Thymus (tissue), 11 donors: ENCODE data around the gene MDGA2. TPM values are rescaled to one million over a fixed set of nuclear protein-coding genes. Genes with fewer than 3 reads are reported as not detected.

Source experiments
- DNase-seq, 9 donors: peaks; one replicate each; pipeline ENCODE4 v3.0.0-alpha.2; 2013; ENCODE audit warnings: low spot score in 9 of 9, low read depth in 6 of 9, missing footprints in 1 of 9
- H3K27ac ChIP-seq, 2 donors: one replicate each; pipeline ENCODE4 v1.5.1; 2013; ENCODE audit warnings: control low read depth in 1 of 2, low read depth in 1 of 2, low read length in 1 of 2, mild to moderate bottlenecking in 1 of 2, moderate library complexity in 1 of 2
- H3K27me3 ChIP-seq, 2 donors: one replicate each; pipeline ENCODE4 v1.5.1; 2013; ENCODE audit warnings: low read length in 1 of 2; ENCODE audit not compliant: control insufficient read depth in 2 of 2, insufficient read depth in 1 of 2
- H3K36me3 ChIP-seq, 2 donors: one replicate each; pipeline ENCODE4 v1.5.1; 2013; ENCODE audit warnings: low read length in 1 of 2, mild to moderate bottlenecking in 1 of 2, moderate library complexity in 1 of 2; ENCODE audit not compliant: control insufficient read depth in 2 of 2, insufficient read depth in 2 of 2
- H3K4me1 ChIP-seq, 2 donors: one replicate each; pipeline ENCODE4 v1.5.1; 2013; ENCODE audit warnings: low read length in 2 of 2; ENCODE audit not compliant: control insufficient read depth in 2 of 2, insufficient read depth in 2 of 2
- H3K4me3 ChIP-seq, 2 donors: one replicate each; pipeline ENCODE4 v1.5.1; 2013; ENCODE audit warnings: low read length in 2 of 2, control low read depth in 1 of 2, mild to moderate bottlenecking in 1 of 2
- H3K9me3 ChIP-seq, 2 donors: one replicate each; pipeline ENCODE4 v1.5.1; 2013; ENCODE audit warnings: low read length in 1 of 2, mild to moderate bottlenecking in 1 of 2; ENCODE audit not compliant: control insufficient read depth in 2 of 2, insufficient read depth in 1 of 2
- WGBS: extraction: QIAGEN DNeasy Blood & Tissue Kit; methylation state at CpG from one replicate; pipeline ENCODE4 v1.1.7; 2013; 5-methylcytosine and 5-hydroxymethylcytosine counted together
- polyA plus RNA-seq: library from polyadenylated mRNA; stranded (reverse); fragments of 200-250 nt; gene quantifications from one replicate; pipeline ENCODE4 v1.2.3, GENCODE V29; 2013
- total RNA-seq: library from RNA; stranded (reverse); fragments of 120-200 nt; gene quantifications from one replicate; pipeline ENCODE4 v1.2.4, GENCODE V29; 2013
- donor health status: healthy.

Gene MDGA2
- total and polyA plus RNA-seq, 2 donors: 0.02 to 0.09 TPM

GRCh38 chr14:47060050-47060449 is 615.4 kb downstream of the MDGA2 start:
- Histone ChIP-seq H3K27me3 (no peaks in the 10 kb centered on the region), H3K36me3 (no peaks in the 10 kb centered on the region), H3K27ac (no peak overlapping the region), H3K9me3 (no peaks in the 10 kb centered on the region), H3K4me3 (no peak overlapping the region), H3K4me1 (no peaks in the 10 kb centered on the region)
- WGBS: 90% methylated on average over 3 of the region's 3 CpGs
- no peak for DNase-seq

- no peaks in the 10 kb centered on the region for H3K9me3 ChIP-seq
- no peak overlapping the region for H3K4me3 ChIP-seq
- H3K27ac ChIP-seq: no peak overlapping the region
- H3K36me3 ChIP-seq: no peaks in the 10 kb centered on the region
- no peaks in the 10 kb centered on the region for H3K4me1 ChIP-seq
- no peaks in the 10 kb centered on the region for H3K27me3 ChIP-seq
- no peak for DNase-seq
Measured at GRCh38 chr14:47057364-47057763, 618.0 kb downstream of the MDGA2 start.

GRCh38 chr14:47044841-47045240 is 630.6 kb downstream of the MDGA2 start:
- Histone ChIP-seq H3K36me3 (no peaks in the 10 kb centered on the region), H3K4me1 (no peaks in the 10 kb centered on the region), H3K4me3 (no peak overlapping the region), H3K27me3 (no peaks in the 10 kb centered on the region), H3K27ac (no peak overlapping the region), H3K9me3 (no peaks in the 10 kb centered on the region)
- DNase-seq: no peak
- 79% methylated on average over 1 of the region's 1 CpG for WGBS

GRCh38 chr14:47040550-47040949 is 634.9 kb downstream of the MDGA2 start:
- Histone ChIP-seq H3K4me3 (no peak overlapping the region), H3K27me3 (no peaks in the 10 kb centered on the region), H3K27ac (no peak overlapping the region), H3K36me3 (no peaks in the 10 kb centered on the region), H3K9me3 (no peaks in the 10 kb centered on the region), H3K4me1 (no peaks in the 10 kb centered on the region)
- 29% methylated on average over 1 of the region's 1 CpG for WGBS
- no peak for DNase-seq

- no peak overlapping the region for H3K4me3 ChIP-seq
- no peak for DNase-seq
Measured at GRCh38 chr14:47039336-47039735, 636.1 kb downstream of the MDGA2 start.

GRCh38 chr14:47022721-47023120 is 652.7 kb downstream of the MDGA2 start:
- H3K36me3 ChIP-seq: no peaks in the 10 kb centered on the region
- 95% methylated on average over 2 of the region's 2 CpGs for WGBS

More at GRCh38 chr14:47039336-47039735, 636.1 kb downstream of the MDGA2 start:
- H3K27ac ChIP-seq: no peak overlapping the region
- no peaks in the 10 kb centered on the region for H3K27me3 ChIP-seq
- no peaks in the 10 kb centered on the region for H3K36me3 ChIP-seq
- H3K4me1 ChIP-seq: no peaks in the 10 kb centered on the region
- no peaks in the 10 kb centered on the region for H3K9me3 ChIP-seq

GRCh38 chr14:47020500-47020899 is 654.9 kb downstream of the MDGA2 start:
- WGBS: 94% methylated on average over 2 of the region's 2 CpGs
- no peak for DNase-seq

More at GRCh38 chr14:47022721-47023120, 652.7 kb downstream of the MDGA2 start:
- Histone ChIP-seq H3K9me3 (no peaks in the 10 kb centered on the region), H3K4me3 (no peak overlapping the region), H3K4me1 (no peaks in the 10 kb centered on the region), H3K27ac (no peak overlapping the region), H3K27me3 (no peaks in the 10 kb centered on the region)
- DNase-seq: no peak

GRCh38 chr14:47012533-47013280 is 662.7 kb downstream of the MDGA2 start:
- no peaks in the 10 kb centered on the region for H3K9me3 ChIP-seq
- H3K4me1 ChIP-seq: no peaks in the 10 kb centered on the region
- no peak for DNase-seq
- no peaks in the 10 kb centered on the region for H3K36me3 ChIP-seq
- WGBS: 85% methylated on average over 6 of the region's 6 CpGs
- H3K4me3 ChIP-seq: no peak overlapping the region
- H3K27me3 ChIP-seq: no peaks in the 10 kb centered on the region
- no peak overlapping the region for H3K27ac ChIP-seq

More at GRCh38 chr14:47020500-47020899, 654.9 kb downstream of the MDGA2 start:
- Histone ChIP-seq H3K4me1 (no peaks in the 10 kb centered on the region), H3K36me3 (no peaks in the 10 kb centered on the region), H3K27me3 (no peaks in the 10 kb centered on the region), H3K4me3 (no peak overlapping the region), H3K27ac (no peak overlapping the region), H3K9me3 (no peaks in the 10 kb centered on the region)

GRCh38 chr14:47009615-47010014 is 665.8 kb downstream of the MDGA2 start:
- no peak overlapping the region for H3K4me3 ChIP-seq
- H3K4me1 ChIP-seq: no peaks in the 10 kb centered on the region
- H3K27me3 ChIP-seq: no peaks in the 10 kb centered on the region
- no peak for DNase-seq
- H3K9me3 ChIP-seq: no peaks in the 10 kb centered on the region
- H3K36me3 ChIP-seq: no peaks in the 10 kb centered on the region
- H3K27ac ChIP-seq: no peak overlapping the region
- 96% methylated on average over 3 of the region's 3 CpGs for WGBS
